Right cardiac atrium (tissue), 5 donors: ENCODE data around the gene TEKT5. TPM values are rescaled to one million over a fixed set of nuclear protein-coding genes. Genes with fewer than 3 reads are reported as not detected.

Experiments
- ATAC-seq, 2 donors: fragments of 200-7000 bp; cut with Tn5 transposase; one replicate each; pipeline versions ENCODE4 v1.8.0 to v1.9.1; 2020; ENCODE audit warnings: moderate library complexity in 2 of 2, mild to moderate bottlenecking in 1 of 2
- DNase-seq, 3 donors: peaks; one replicate each; pipeline ENCODE4 v3.0.0-alpha.2; 2020
- H3K27ac ChIP-seq: one replicate; pipeline ENCODE4 v1.5.1; 2013; ENCODE audit warnings: mild to moderate bottlenecking, low read length, control low read depth, moderate library complexity
- H3K27me3 ChIP-seq: one replicate; pipeline ENCODE4 v1.6.1; 2013; ENCODE audit not compliant: control insufficient read depth, insufficient read depth
- H3K4me1 ChIP-seq: one replicate; pipeline ENCODE4 v1.6.1; 2013; ENCODE audit warnings: low read length; ENCODE audit not compliant: control insufficient read depth, insufficient read depth
- H3K4me3 ChIP-seq: one replicate; pipeline ENCODE4 v1.5.1; 2013; ENCODE audit warnings: low read length, control low read depth
- H3K9me3 ChIP-seq: one replicate; pipeline ENCODE4 v1.6.1; 2013; ENCODE audit warnings: low read length; ENCODE audit not compliant: control insufficient read depth
- WGBS: extraction: QIAGEN DNeasy Blood & Tissue Kit; methylation state at CpG from one replicate; pipeline ENCODE4 v1.1.7; 2013; 5-methylcytosine and 5-hydroxymethylcytosine counted together
- intact Hi-C, 4 donors: fragments of 100-400 bp; cut with DNase I; formaldehyde crosslinking; loops; one replicate each; pipeline versions ENCODE4 v1.11.0 to v1.14.0; 2022 to 2023
- polyA plus RNA-seq: library from polyadenylated mRNA; stranded (reverse); fragments of 200-250 nt; gene quantifications from one replicate; pipeline ENCODE4 v1.2.3, GENCODE V29; 2013
- total RNA-seq, 4 donors: library from RNA; stranded (reverse); fragmentation: NEBNext Ultra II Directional; extraction: Animal tissue kit (Norgen Biotek cat#: 25700); gene quantifications; one replicate each; pipeline ENCODE4 v1.2.1, GENCODE V29; 2021
- donor health status: healthy with polysubstance abuse.
- donor health status: DM: no; HTN: yes; CAD: no.
- donor health status: DM: no; HTN: no; CAD: no.
- donor health status: DM: no; HTN: yes; CAD: no; lungs with severe emphysema.
- donor health status: DM: yes; HTN: yes; CAD: no.

TEKT5 gene
- total and polyA plus RNA-seq, 5 donors = 0.07 TPM; not detected in 4

DNA sequence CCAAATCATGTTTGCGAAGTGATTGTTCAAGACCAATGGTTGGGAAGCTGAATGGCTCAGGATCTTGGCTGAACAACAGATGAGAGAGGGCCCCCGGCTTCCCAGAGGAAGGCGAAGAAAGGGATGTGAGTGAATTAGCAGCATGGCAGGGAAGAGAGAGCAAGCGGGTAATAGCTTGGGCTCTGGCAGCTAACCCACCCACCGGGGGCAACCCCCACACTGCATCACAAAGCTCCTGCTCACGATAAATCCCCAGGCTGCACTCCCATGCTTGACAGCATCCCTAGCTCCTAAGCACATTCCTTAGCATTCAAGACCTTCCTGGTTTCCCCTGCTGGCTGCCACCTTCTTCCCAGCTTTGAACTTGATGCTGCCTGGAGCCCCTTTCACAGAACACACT lies 88.1 kb downstream of the TEKT5 start:
- Histone ChIP-seq H3K9me3 (no peaks in the 10 kb centered on the region), H3K4me1 (no peaks in the 10 kb centered on the region), H3K27ac (no peak overlapping the region), H3K27me3 (no peaks in the 10 kb centered on the region), H3K4me3 (no peak overlapping the region)
- 75% methylated on average over 6 of the region's 6 CpGs for WGBS
- DNase-seq = no peak
- no peak for ATAC-seq
- intact Hi-C loops = no loop called here

DNA sequence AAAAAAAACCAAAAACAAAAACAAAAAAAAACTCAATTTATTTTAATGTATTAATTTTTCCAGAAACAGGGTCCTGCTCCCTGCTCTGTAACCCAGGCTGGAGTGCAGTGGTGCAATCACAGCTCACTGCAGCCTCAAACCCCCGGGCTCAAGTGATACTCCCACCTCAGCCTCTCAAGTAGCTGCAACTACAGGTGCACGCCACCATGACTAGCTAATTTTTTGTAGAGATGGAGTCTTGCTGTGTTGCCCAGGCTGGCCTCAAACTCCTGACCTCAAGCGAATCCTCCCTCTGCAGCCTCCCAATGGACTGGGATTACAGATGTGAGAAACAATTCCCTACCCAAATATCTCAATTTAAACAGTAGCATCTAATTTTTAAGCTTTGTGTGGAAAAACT lies 89.1 kb downstream of the TEKT5 start:
- ATAC-seq (no peak), DNase-seq (no peak)
- H3K4me1 ChIP-seq = no peaks in the 10 kb centered on the region
- H3K4me3 ChIP-seq = no peak overlapping the region
- no peaks in the 10 kb centered on the region for H3K27me3 ChIP-seq
- 94% methylated on average over 3 of the region's 3 CpGs for WGBS
- intact Hi-C loops = no loop called here
- no peaks in the 10 kb centered on the region for H3K9me3 ChIP-seq
- H3K27ac ChIP-seq = no peak overlapping the region

DNA sequence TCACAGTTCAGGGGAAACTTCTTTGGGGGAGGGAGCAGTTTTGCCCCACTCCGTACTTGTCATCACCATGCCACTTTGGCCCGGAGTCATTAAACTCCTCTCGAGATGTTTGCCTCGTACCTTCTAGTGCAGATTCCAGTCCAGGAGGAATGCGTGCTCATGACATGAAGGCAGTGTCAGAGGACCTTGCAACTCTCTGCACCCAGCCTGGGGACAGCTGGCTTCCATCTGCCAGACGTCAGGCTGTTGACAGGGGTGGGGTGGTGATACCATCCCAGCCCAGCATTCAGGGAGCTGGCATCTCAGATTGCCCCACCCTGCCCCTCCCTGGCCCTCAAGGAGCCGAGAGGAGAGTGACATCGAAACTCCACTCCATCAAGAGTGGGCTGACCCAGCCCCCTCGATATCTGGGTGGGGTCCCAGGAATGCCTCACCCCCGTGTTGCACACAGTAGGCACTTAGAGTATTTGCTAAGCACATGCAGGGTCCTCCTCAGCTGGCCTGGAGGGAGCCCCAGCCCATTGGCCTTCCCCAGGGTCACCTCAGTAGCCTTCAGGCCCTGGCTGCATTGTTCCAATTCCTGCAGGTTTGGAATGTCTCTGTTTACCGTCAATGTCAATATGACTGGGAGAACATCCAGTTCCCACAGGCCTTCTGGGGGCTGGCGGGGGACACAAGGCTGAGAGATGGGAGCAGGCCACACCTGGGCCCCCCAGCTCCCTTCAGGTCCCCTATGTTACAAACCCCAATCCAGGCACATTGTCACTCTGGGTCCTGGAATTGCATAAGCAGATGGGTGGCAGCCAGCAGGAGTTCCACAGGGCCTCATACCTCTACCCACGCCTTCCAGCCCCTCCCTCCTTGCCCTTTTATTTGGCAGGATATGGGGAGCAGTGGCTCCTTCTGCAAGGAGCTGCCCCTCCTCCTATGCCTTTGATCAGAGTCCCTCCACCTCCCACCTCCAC lies 93.0 kb downstream of the TEKT5 start:
- WGBS = 43% methylated on average over 13 of the region's 13 CpGs
- Histone ChIP-seq H3K27me3 (no peaks in the 10 kb centered on the region), H3K27ac (peak overlapping the region; percentile 51), H3K9me3 (no peaks in the 10 kb centered on the region), H3K4me1 (no peaks in the 10 kb centered on the region), H3K4me3 (no peak overlapping the region)
- peak in 2 of 3 donors; percentile 63 to 67 for DNase-seq
- intact Hi-C loops = no loop called here
- ATAC-seq = peak; percentile 7 to 75

DNA sequence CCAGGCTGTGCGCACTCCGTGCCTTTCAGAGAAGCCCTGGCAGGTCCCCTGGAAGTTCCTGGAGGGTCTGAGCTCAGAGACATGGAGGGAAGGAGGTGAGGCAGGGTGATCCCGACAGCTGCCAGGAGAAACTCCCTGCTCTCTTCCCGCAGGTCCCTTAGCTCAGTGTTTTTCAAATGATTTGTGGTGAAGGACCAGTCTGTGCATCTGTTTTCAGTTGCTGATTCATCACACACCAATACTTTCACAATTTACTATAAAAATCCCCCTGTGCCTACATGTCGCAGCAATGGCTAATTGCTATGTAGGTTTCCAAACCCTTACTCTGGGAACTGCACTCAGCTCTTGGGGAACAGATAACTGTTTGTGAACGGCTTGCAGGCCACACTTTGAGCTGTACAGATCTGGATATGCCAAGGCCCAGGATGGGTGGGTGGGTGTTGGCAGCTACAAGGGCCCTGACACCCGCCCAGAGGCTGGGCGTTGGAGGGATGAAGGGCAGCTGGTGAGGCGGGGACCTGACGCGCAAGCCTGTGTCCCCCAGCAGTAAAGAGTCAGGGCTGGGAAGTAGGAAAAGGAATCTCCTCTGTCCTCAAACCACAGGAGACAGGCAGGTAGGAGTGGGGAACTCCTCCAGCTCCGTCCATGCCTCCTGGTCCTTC lies 93.8 kb downstream of the TEKT5 start:
- 46% methylated on average over 12 of the region's 12 CpGs for WGBS
- peak in 2 of 3 donors; percentile 19 to 71 for DNase-seq

DNA sequence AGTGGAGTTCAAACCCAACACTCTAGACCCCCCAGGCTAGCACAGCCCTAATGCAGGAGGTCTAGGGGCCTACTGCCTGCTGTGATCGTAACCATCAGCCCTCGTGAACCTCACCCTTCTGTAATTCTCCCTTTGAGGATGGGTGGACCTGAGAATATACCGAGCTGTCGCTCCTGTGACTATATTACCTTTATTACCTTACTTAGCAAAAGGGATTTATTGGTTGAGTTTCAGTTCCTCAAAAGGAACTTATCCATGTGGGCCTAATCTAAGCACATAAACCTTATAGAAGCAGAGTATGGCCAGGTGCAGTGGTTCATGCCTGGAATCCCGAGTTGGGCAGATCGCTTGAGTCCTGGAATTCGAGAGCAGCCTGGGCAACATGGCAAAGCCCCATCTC lies 95.1 kb downstream of the TEKT5 start:
- Histone ChIP-seq H3K4me1 (no peaks in the 10 kb centered on the region), H3K27ac (no peak overlapping the region), H3K9me3 (no peaks in the 10 kb centered on the region), H3K27me3 (no peaks in the 10 kb centered on the region), H3K4me3 (no peak overlapping the region)
- ATAC-seq (no peak), DNase-seq (no peak)
- WGBS = 93% methylated on average over 7 of the region's 7 CpGs
- intact Hi-C loops = no loop called here

More for the DNA sequence above, 93.8 kb downstream of the TEKT5 start:
- H3K9me3 ChIP-seq = no peaks in the 10 kb centered on the region
- peak; percentile 36 to 54 for ATAC-seq
- no peak overlapping the region for H3K4me3 ChIP-seq
- H3K27me3 ChIP-seq = no peaks in the 10 kb centered on the region
- intact Hi-C loops = no loop called here
- H3K27ac ChIP-seq = peak overlapping the region; percentile 51
- no peaks in the 10 kb centered on the region for H3K4me1 ChIP-seq

DNA sequence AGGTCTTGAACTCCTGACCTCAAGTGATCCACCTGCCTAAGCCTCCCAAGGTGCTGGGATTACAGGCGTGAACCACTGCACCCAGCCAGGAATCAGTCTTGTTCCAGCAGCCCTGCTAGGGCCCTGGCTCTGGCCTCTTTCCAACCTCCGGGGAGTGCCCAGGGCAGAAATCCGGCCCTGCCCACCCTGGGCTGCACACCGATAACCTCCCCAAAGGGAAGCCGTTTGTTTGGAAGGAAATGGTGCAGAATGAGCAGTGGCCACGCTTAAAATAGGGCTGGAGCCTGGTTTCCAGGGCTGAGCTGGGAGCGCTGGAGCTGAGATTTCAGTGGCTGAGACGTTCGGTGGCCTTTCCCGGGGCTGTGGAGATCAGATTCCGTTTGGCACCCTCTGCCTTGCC lies 96.6 kb downstream of the TEKT5 start:
- DNase-seq (peak; percentile 79 to 88 (median 87)), ATAC-seq (peak; percentile 75 to 93)
- Histone ChIP-seq H3K9me3 (no peaks in the 10 kb centered on the region), H3K4me3 (no peak overlapping the region), H3K27me3 (no peaks in the 10 kb centered on the region), H3K27ac (no peak overlapping the region), H3K4me1 (no peaks in the 10 kb centered on the region)
- intact Hi-C loops = no loop called here
- WGBS = 22% methylated on average over 11 of the region's 11 CpGs

DNA sequence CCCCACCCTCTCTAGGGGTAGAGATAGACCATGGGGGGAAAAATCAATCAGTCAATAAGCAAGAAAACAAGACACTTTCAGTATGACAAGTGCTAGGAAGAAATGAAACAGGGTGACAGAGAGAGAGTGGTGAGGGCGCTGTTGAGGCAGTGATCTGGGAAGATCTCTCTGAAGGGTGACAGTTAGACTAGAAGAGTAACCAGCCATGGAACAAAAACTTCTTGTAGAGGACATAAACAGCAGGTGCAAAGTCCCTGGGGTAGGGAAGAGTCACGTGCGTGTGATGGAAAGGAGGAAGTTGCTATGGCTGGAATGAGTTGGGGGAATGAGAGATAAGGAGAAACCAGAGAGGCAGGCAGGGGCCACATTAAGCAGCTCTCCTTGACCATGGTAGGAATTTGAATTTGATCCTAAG lies 97.5 kb downstream of the TEKT5 start:
- intact Hi-C loops = no loop called here
- DNase-seq = no peak
- WGBS = 69% methylated on average over 3 of the region's 3 CpGs
- H3K27ac ChIP-seq = no peak overlapping the region
- H3K9me3 ChIP-seq = no peaks in the 10 kb centered on the region
- no peak overlapping the region for H3K4me3 ChIP-seq
- H3K27me3 ChIP-seq = no peaks in the 10 kb centered on the region
- H3K4me1 ChIP-seq = no peaks in the 10 kb centered on the region
- no peak for ATAC-seq

DNA sequence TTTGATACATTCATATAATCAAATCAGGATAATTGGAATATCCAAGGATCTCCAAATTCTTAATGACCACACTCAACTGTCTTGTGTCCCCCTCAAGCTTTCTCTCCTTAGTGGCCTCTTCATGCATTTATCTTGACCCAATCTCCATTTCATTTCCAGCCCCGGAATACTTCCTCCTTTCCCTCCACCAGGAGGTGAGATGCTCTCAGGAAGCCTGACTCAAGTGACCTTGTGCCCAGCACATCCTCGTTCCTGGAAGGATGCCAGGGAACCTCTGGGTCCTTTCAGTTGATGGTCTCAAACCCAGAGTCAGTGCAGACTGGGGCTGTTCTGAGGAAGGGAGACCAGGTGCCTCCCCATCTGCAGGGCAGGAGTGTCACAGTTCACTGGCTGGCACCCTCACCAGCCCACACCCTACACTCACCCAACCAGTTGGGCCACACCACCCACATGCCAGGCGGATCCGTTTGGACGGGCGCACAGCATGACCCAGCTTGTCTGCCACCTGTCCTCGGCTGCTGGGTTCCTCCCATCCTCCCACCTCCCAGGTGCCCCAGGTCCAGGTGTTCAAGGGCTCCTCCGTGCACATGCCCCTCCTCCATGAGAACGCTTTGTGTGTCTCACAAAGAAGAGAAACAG lies 100.3 kb downstream of the TEKT5 start:
- ATAC-seq = peak in 1 of 2 donors; percentile 24
- no peaks in the 10 kb centered on the region for H3K4me1 ChIP-seq
- 64% methylated on average over 9 of the region's 9 CpGs for WGBS

DNA sequence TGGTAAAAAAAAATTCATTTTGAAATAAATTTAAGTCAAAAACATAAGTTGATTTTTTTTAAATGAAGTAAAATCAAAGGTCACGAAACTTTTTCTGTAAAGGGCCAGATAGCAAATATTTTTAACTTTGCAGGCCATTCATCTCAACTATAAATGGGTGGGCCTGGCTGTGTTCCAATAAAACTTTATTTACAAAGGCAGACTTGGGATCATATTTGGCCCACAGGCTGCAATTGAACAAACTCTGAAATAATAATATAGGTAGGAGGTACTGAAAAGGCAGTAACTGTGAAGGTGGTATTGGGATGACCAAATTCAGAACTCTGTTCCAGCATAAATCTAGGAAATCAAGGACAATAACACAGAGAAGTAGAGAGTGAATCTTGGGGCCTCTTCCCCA lies 102.1 kb downstream of the TEKT5 start:
- Histone ChIP-seq H3K27ac (no peak overlapping the region), H3K27me3 (no peaks in the 10 kb centered on the region), H3K4me1 (no peaks in the 10 kb centered on the region), H3K9me3 (no peaks in the 10 kb centered on the region), H3K4me3 (no peak overlapping the region)
- no peak for ATAC-seq
- DNase-seq = no peak
- intact Hi-C loops = no loop called here
- WGBS = 81% methylated on average over 1 of the region's 1 CpG

More for the DNA sequence above, 100.3 kb downstream of the TEKT5 start:
- Histone ChIP-seq H3K4me3 (no peak overlapping the region), H3K27me3 (no peaks in the 10 kb centered on the region), H3K27ac (no peak overlapping the region), H3K9me3 (no peaks in the 10 kb centered on the region)
- DNase-seq = no peak
- intact Hi-C loops = no loop called here

DNA sequence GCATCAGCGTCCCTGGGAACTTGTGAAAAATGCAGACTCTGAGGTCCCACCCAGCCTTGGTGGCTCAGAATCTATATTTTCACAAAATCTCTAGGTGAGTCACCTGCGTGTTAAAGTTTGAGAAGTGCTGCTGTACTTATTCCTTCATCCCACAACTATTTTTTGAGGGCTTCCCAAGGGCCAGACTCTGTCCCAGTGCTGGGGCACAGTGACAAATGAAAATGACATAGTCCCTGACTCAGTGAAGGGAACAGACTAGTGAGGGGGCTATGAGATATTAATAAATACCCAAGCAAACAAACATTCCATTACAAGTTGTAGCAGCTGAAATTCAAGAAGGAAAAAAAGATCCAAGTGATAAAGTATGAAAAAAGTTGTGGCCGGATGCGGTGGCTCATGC lies 104.4 kb downstream of the TEKT5 start:
- intact Hi-C loops = no loop called here

DNA sequence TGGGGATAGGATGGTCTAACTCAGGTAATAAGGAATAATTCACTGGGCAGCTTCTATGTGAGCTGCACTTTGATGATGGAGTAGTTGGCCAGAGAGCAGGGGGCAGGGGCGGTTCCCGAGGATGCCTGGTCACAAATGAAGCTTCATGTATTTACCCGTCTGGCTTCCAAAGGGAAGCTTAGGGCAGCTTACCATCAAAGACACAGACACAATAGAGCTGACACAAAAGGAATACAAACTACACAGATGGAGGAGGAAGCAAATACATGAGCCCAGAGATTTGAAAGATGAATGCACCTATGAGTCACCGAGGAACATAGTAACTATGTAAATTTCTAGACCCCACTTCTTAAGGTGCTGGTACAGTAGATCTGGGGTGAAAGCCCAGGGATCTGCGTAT lies 105.6 kb downstream of the TEKT5 start:
- Histone ChIP-seq H3K9me3 (no peaks in the 10 kb centered on the region), H3K4me3 (no peak overlapping the region), H3K4me1 (no peaks in the 10 kb centered on the region), H3K27ac (no peak overlapping the region), H3K27me3 (no peaks in the 10 kb centered on the region)
- 81% methylated on average over 5 of the region's 5 CpGs for WGBS
- DNase-seq = peak in 1 of 3 donors; percentile 23
- intact Hi-C loops = no loop called here
- ATAC-seq = no peak

More for the DNA sequence above, 104.4 kb downstream of the TEKT5 start:
- ATAC-seq (no peak), DNase-seq (no peak)
- Histone ChIP-seq H3K27me3 (no peaks in the 10 kb centered on the region), H3K4me3 (no peak overlapping the region), H3K4me1 (no peaks in the 10 kb centered on the region), H3K27ac (no peak overlapping the region), H3K9me3 (no peaks in the 10 kb centered on the region)
- 82% methylated on average over 4 of the region's 4 CpGs for WGBS
